Adrenal gland (tissue), 12 donors: ENCODE measurements around the gene SLC7A6. TPM values are rescaled to one million over a fixed set of nuclear protein-coding genes. Genes with fewer than 3 reads are reported as not detected.

ENCODE experiments used
- DNase-seq, 7 donors: peaks; one replicate each; pipeline ENCODE4 v3.0.0-alpha.2; 2019 to 2020
- H3K27ac ChIP-seq, 5 donors: fragments of 200-600 bp; sonication (generic) in 4 of 5; 1 replicate in 3 of 5; 2 replicates in 2 of 5; pipeline versions ENCODE4 v1.5.1 to v1.8.0; 2016 to 2020; ENCODE audit warnings: mild to moderate bottlenecking in 1 of 5
- H3K27me3 ChIP-seq: fragments of 200-600 bp; 2 replicates; pipeline ENCODE4 v1.8.0; 2021
- H3K36me3 ChIP-seq, 2 donors: fragments of 200-600 bp; replicated peaks in 1 of 2; 1 replicate in 1 of 2; 2 replicates in 1 of 2; pipeline versions ENCODE4 v1.5.1 to v1.8.0; 2018 to 2022
- H3K4me1 ChIP-seq, 2 donors: fragments of 200-600 bp; replicated peaks in 1 of 2; 1 replicate in 1 of 2; 2 replicates in 1 of 2; pipeline versions ENCODE4 v1.5.1 to v1.8.0; 2018 to 2021
- H3K4me3 ChIP-seq, 4 donors: fragments of 200-600 bp; sonication (generic) in 3 of 4; one replicate each; pipeline ENCODE4 v1.5.1; 2016 to 2018
- H3K9me3 ChIP-seq, 3 donors: fragments of 200-600 bp; sonication (generic) in 1 of 3; replicated peaks in 1 of 3; 1 replicate in 2 of 3; 2 replicates in 1 of 3; pipeline versions ENCODE4 v1.5.1 to v1.8.0; 2016 to 2021
- POLR2A ChIP-seq, 2 donors: fragments of 450-650 bp; IDR thresholded peaks; one replicate each; pipeline ENCODE4 v1.6.1; 2017; ENCODE audit warnings: antibody characterized with exemption in 2 of 2, mild to moderate bottlenecking in 2 of 2, moderate library complexity in 1 of 2
- WGBS, 4 donors: extraction: QIAGEN DNeasy Blood & Tissue Kit in 2 of 4; methylation state at CpG; one replicate each; pipeline versions ENCODE4 v1.1.5 to v1.1.7; 2013 to 2017; 5-methylcytosine and 5-hydroxymethylcytosine counted together
- intact Hi-C, 2 donors: fragments of 100-400 bp; cut with DNase I; formaldehyde crosslinking; loops; one replicate each; pipeline versions ENCODE4 v1.14.1 to v1.15.0; 2022 to 2023
- polyA plus RNA-seq, 3 donors: library from polyadenylated mRNA; stranded (reverse); fragments of 200-250 nt in 2 of 3; fragments of 350-450 nt in 1 of 3; fragmentation: Illumina TruSeq in 1 of 3; extraction: RNeasy Lipid Tissue Mini Kit (QIAGEN cat#74804) in 1 of 3; gene quantifications; one replicate each; pipeline ENCODE4 v1.2.3, GENCODE V29; 2013 to 2014
- total RNA-seq, 9 donors: library from RNA; depleted of rRNA in 4 of 9; stranded (reverse); fragments of >200 nt in 4 of 9; fragments of 120-200 nt in 1 of 9; fragmentation: NEBNext Ultra II Directional in 1 of 9; extraction: Animal tissue kit (Norgen Biotek cat#: 25700) in 1 of 9; gene quantifications; one replicate each; pipeline versions ENCODE4 v1.1.0 to v1.2.4, GENCODE V29; 2013 to 2023
- TF ChIP-seq, protein P1 (sequence below), 6 experiments: fragments of 450-650 bp in 4 of 6; fragments of 200-600 bp in 2 of 6; sonication (generic) in 1 of 6; IDR thresholded peaks; 1 replicate in 5 of 6; 2 replicates in 1 of 6; pipeline versions ENCODE4 v1.5.1 to v1.8.0; 2016 to 2021; ENCODE audit warnings: antibody characterized with exemption in 6 of 6, mild to moderate bottlenecking in 2 of 6, moderate library complexity in 1 of 6
- donor health status: healthy with polysubstance abuse.
- donor health status: Bipolar disorder and iron deficiency.
- donor health status: DM: yes; HTN: yes; CAD: no.
- donor health status: DM: no; HTN: no; CAD: no.
- donor health status: DM: no; HTN: no; CAD: no.
- donor health status: DM: yes; HTN: yes; CAD: no.

The SLC7A6 gene
- total and polyA plus RNA-seq, 12 donors, result 2.0 to 54.7 (median 22.0) TPM

DNA sequence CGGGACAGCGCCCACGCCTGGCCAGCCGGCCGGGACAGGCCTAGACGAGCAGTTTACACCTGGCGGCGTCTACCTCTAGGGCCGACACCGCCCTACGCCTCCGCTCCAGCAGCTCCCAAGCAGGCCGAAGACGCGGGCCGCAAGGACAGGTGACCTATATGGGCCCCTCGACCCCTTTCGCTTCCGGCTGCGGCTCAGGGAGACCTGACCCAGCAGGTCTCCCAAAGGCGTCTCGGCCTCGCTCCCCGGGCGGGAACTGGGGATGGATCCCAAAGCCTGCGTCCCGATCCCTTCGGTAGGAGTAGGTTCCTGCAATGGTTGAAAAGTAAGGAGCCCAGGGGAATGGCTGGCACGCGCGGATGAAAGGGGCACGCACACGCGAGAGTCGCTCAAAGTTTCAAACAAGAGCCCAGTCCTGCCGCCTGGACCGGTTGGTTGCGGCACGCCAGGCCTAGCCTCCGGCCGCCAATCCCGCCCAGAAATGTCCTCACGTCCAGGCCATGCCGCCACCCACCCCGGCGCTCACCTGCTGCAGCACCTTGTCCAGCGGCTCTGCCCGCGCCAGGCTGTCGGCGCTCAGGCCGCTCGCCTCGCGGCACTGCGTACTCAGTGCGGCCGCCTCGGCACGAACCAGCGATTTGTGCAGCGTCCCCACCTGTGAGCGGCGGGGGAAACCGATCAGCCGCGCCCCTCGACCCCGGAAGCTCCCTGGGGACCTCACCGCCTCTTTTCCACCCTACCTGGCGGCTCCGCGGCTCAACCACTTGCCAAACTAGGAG, 29.0 kb upstream of the SLC7A6 start:
- intact Hi-C loops, result loop anchor here in 1 of 2 donors (10.0 kb wide), 1 partner anchor 140 kb away; no protein-coding TSS in a partner anchor
- no peaks in the 10 kb centered on the region for H3K36me3 ChIP-seq
- peak overlapping the region in 2 of 4 donors; percentile 13 to 57 for H3K4me3 ChIP-seq
- peak in 3 of 7 donors; percentile 26 to 57 (median 49) for DNase-seq
- no peaks in the 10 kb centered on the region for H3K27me3 ChIP-seq
- H3K9me3 ChIP-seq, result no peaks in the 10 kb centered on the region
- WGBS, 4 donors, result 54 to 72% (median 61%) methylated on average over 31 to 73 of the region's 73 CpGs
- TF ChIP-seq POLR2A (IDR thresholded peaks at IDR 0.05), result no peak
- TF ChIP-seq, protein P1, sequence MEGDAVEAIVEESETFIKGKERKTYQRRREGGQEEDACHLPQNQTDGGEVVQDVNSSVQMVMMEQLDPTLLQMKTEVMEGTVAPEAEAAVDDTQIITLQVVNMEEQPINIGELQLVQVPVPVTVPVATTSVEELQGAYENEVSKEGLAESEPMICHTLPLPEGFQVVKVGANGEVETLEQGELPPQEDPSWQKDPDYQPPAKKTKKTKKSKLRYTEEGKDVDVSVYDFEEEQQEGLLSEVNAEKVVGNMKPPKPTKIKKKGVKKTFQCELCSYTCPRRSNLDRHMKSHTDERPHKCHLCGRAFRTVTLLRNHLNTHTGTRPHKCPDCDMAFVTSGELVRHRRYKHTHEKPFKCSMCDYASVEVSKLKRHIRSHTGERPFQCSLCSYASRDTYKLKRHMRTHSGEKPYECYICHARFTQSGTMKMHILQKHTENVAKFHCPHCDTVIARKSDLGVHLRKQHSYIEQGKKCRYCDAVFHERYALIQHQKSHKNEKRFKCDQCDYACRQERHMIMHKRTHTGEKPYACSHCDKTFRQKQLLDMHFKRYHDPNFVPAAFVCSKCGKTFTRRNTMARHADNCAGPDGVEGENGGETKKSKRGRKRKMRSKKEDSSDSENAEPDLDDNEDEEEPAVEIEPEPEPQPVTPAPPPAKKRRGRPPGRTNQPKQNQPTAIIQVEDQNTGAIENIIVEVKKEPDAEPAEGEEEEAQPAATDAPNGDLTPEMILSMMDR (IDR thresholded peaks at IDR 0.05), result no peak
- H3K27ac ChIP-seq, result no peak overlapping the region
- H3K4me1 ChIP-seq, result peaks cover 5 to 22% of the 10 kb centered on the region in 2 donors

DNA sequence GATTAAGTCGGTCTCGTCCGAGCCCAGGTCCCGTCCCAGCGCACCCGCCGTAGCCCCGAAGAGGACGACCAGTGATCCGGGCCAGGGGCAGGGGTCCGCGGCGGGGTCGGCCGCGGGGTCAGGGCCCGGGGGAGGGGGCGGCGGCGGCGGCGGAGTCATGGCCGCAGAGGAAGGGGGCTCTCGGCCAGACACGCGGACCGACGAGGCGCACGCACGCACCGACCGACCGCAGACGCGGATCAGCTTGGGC, 28.5 kb upstream of the SLC7A6 start, which contains the start of gene ESRP2:
ESRP2 (minus strand) TSS at position 241 of the 250 bp plus-strand sequence; CDS start at position 159, 82 bp downstream.
- Histone ChIP-seq H3K4me1 (peaks cover 5 to 22% of the 10 kb centered on the region in 2 donors), H3K4me3 (peak within 1 kb of the TSS in 2 of 4 donors; percentile 53 to 57), H3K27me3 (no peaks in the 10 kb centered on the region), H3K9me3 (no peaks in the 10 kb centered on the region), H3K36me3 (no peaks in the 10 kb centered on the region), H3K27ac (peak within 1 kb of the TSS in 4 of 5 donors; percentile 58 to 88 (median 84))
- no peak for TF ChIP-seq POLR2A (IDR thresholded peaks at IDR 0.05)
- TF ChIP-seq, protein P1 (IDR thresholded peaks at IDR 0.05), result no peak
- DNase-seq, result no peak
- WGBS, 4 donors, result 2 to 5% (median 3%) methylated on average over 8 to 36 of the region's 36 CpGs; no CpG with 5 or more reads in 1 of the 4 donors
- intact Hi-C loops, result loop anchor here in 1 of 2 donors (10.0 kb wide), 1 partner anchor 141 kb away; no protein-coding TSS in a partner anchor

DNA sequence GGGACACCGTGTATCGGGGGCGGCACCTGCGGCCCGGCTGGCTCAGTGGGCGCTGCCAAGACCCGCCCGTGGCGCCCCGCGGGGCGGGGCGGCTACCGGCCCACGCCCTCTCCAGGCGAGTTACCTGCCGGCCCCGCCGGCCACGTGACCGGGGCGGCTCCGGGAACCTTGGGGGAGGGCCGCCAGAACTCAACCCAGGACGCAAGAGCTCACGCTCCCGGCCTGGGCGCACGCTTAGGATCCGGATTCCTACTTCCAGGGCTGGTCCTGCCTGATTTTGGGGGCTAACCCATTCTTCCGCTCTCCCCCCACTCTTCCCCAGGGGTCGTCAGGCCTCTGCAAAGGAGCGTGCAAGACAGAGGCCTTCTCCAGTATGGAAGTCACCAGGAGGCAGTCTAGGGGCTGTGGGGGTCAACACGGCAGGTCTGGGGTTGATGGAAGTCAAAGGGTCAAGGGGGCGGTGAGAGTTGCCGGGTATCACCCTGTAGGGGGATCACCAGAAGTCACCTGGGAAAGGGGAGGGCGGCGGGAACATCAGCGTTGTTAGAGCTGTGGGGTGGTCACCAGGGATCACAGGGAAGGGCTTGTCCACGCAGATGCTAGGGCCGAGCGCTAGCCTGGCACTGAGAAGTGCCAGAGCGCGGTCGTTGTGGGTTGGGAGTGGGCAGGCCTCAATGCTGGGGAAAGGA, 28.0 kb upstream of the SLC7A6 start:
- H3K4me1 ChIP-seq, result peaks cover 5 to 22% of the 10 kb centered on the region in 2 donors
- H3K27me3 ChIP-seq, result no peaks in the 10 kb centered on the region
- intact Hi-C loops, result loop anchor here in 1 of 2 donors (10.0 kb wide), 1 partner anchor 141 kb away; no protein-coding TSS in a partner anchor
- H3K36me3 ChIP-seq, result no peaks in the 10 kb centered on the region
- no peak for TF ChIP-seq POLR2A (IDR thresholded peaks at IDR 0.05)
- TF ChIP-seq, protein P1 (IDR thresholded peaks at IDR 0.05), result no peak
- H3K27ac ChIP-seq, result peak overlapping the region in 3 of 5 donors; percentile 79 to 88 (median 88)
- WGBS, 4 donors, result 15 to 38% (median 24%) methylated on average over 14 to 45 of the region's 45 CpGs
- no peaks in the 10 kb centered on the region for H3K9me3 ChIP-seq
- H3K4me3 ChIP-seq, result peak overlapping the region in 2 of 4 donors; percentile 13 to 57
- DNase-seq, result peak in 5 of 7 donors; percentile 45 to 67 (median 61)

DNA sequence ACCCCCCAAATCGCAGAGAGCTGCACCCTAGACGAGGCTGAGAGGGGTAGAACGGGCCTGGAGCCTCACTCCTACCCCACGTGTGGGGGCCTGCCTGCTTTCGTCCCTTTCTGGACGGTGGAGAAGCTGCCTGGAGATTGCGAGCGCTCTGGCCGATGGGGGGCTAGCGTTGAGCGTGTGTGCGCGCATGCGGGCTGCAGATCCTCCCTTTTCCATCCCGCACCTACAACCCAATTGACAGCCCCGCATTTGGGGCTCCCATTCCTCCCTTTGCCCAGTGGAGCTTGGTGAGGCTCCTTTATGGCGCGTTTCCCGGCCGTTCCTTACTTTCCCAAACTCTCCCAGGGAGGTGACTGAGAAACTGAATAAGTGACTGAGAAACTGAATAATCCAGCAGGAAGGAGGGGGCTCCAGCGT, 27.5 kb upstream of the SLC7A6 start:
- H3K4me1 ChIP-seq, result peaks cover 5 to 22% of the 10 kb centered on the region in 2 donors
- 18 to 27% (median 20%) methylated on average over 9 to 21 of the region's 21 CpGs for WGBS, 4 donors

More for the DNA sequence above, 27.5 kb upstream of the SLC7A6 start:
- no peak for TF ChIP-seq POLR2A (IDR thresholded peaks at IDR 0.05)
- TF ChIP-seq, protein P1 (IDR thresholded peaks at IDR 0.05), result no peak
- Histone ChIP-seq H3K9me3 (no peaks in the 10 kb centered on the region), H3K36me3 (no peaks in the 10 kb centered on the region), H3K27ac (peak overlapping the region in 4 of 5 donors; percentile 58 to 88 (median 84)), H3K27me3 (no peaks in the 10 kb centered on the region), H3K4me3 (peak overlapping the region in 2 of 4 donors; percentile 53 to 57)
- intact Hi-C loops, result loop anchor here in 1 of 2 donors (10.0 kb wide), 1 partner anchor 142 kb away; no protein-coding TSS in a partner anchor
- DNase-seq, result no peak
